Neuron (in vitro differentiated cells): ENCODE results near the gene FSTL5.
"Not testable (repeated sequence)": the region's sequence is repeated elsewhere in the genome, so short reads cannot be mapped to it uniquely, and the experiment has no call there.

Source experiments
- H2AFZ ChIP-seq: one replicate; pipeline ENCODE4 v1.6.1; 2013; ENCODE audit warnings: low read depth, mild to moderate bottlenecking, inconsistent platforms, low read length, moderate library complexity
- H3K27me3 ChIP-seq: one replicate; pipeline ENCODE4 v1.6.1; 2013; ENCODE audit warnings: low read length; ENCODE audit not compliant: insufficient read depth
- H3K36me3 ChIP-seq: one replicate; pipeline ENCODE4 v1.6.1; 2013; ENCODE audit warnings: low read length; ENCODE audit not compliant: insufficient read depth
- H3K4me1 ChIP-seq: one replicate; pipeline ENCODE4 v1.6.1; 2013; ENCODE audit warnings: low read length; ENCODE audit not compliant: insufficient read depth
- H3K4me3 ChIP-seq: 2 replicates; pipeline ENCODE4 v1.5.1; 2013; ENCODE audit warnings: mild to moderate bottlenecking, low read length, moderate library complexity
- H3K9me3 ChIP-seq: one replicate; pipeline ENCODE4 v1.6.1; 2013; ENCODE audit warnings: low read length

FSTL5 gene

GRCh38 chr4:162163892-162164759 is at the start of gene FSTL5:
FSTL5 (minus strand) TSS chr4:162164000; CDS start chr4:162111396, 52,604 bp downstream.
- no peaks in the 10 kb centered on the region for H3K9me3 ChIP-seq
- H3K36me3 ChIP-seq, result no peaks in the 10 kb centered on the region
- H3K4me1 ChIP-seq, result peaks cover 19% of the 10 kb centered on the region
- no peaks in the 10 kb centered on the region for H3K27me3 ChIP-seq
- peak within 1 kb of the TSS; percentile 59 for H2AFZ ChIP-seq
- peak within 1 kb of the TSS; percentile 70 for H3K4me3 ChIP-seq

GRCh38 chr4:162209706-162210105 is 45.9 kb upstream of the FSTL5 start:
- H2AFZ ChIP-seq, result no peak overlapping the region
- H3K4me1 ChIP-seq, result no peaks in the 10 kb centered on the region
- no peaks in the 10 kb centered on the region for H3K9me3 ChIP-seq
- H3K27me3 ChIP-seq, result no peaks in the 10 kb centered on the region
- no peak overlapping the region for H3K4me3 ChIP-seq
- no peaks in the 10 kb centered on the region for H3K36me3 ChIP-seq

GRCh38 chr4:162203478-162203877 is 39.7 kb upstream of the FSTL5 start:
- H3K4me1 ChIP-seq, H3K9me3 ChIP-seq, H3K4me3 ChIP-seq, H3K36me3 ChIP-seq, H2AFZ ChIP-seq, H3K27me3 ChIP-seq: not testable (repeated sequence)

GRCh38 chr4:162201673-162202072 is 37.9 kb upstream of the FSTL5 start:
- no peaks in the 10 kb centered on the region for H3K9me3 ChIP-seq
- peaks cover 9% of the 10 kb centered on the region for H3K4me1 ChIP-seq
- H2AFZ ChIP-seq, result no peak overlapping the region
- no peak overlapping the region for H3K4me3 ChIP-seq
- H3K27me3 ChIP-seq, result no peaks in the 10 kb centered on the region
- no peaks in the 10 kb centered on the region for H3K36me3 ChIP-seq

GRCh38 chr4:162170509-162170908 is 6.7 kb upstream of the FSTL5 start:
- Histone ChIP-seq H3K27me3 (no peaks in the 10 kb centered on the region), H3K9me3 (no peaks in the 10 kb centered on the region), H3K4me1 (peaks cover 3% of the 10 kb centered on the region), H2AFZ (no peak overlapping the region), H3K36me3 (no peaks in the 10 kb centered on the region), H3K4me3 (no peak overlapping the region)

- Histone ChIP-seq H3K4me1 (peaks cover 19% of the 10 kb centered on the region), H3K4me3 (peak overlapping the region; percentile 70), H3K27me3 (no peaks in the 10 kb centered on the region), H2AFZ (peak overlapping the region; percentile 59), H3K9me3 (no peaks in the 10 kb centered on the region), H3K36me3 (no peaks in the 10 kb centered on the region)
These were observed 1.2 kb upstream of the FSTL5 start for GRCh38 chr4:162164906-162165510.

GRCh38 chr4:162162672-162163071 is 1.1 kb downstream of the FSTL5 start:
- Histone ChIP-seq H2AFZ (no peak overlapping the region), H3K9me3 (no peaks in the 10 kb centered on the region), H3K4me1 (peaks cover 19% of the 10 kb centered on the region), H3K27me3 (no peaks in the 10 kb centered on the region), H3K36me3 (no peaks in the 10 kb centered on the region), H3K4me3 (peak overlapping the region; percentile 26)

GRCh38 chr4:162157241-162157640 is 6.6 kb downstream of the FSTL5 start:
- Histone ChIP-seq H3K9me3 (no peaks in the 10 kb centered on the region), H3K36me3 (no peaks in the 10 kb centered on the region), H3K4me3 (no peak overlapping the region), H3K4me1 (peaks cover 6% of the 10 kb centered on the region), H3K27me3 (no peaks in the 10 kb centered on the region), H2AFZ (no peak overlapping the region)

- H3K4me3 ChIP-seq, result no peak overlapping the region
- no peaks in the 10 kb centered on the region for H3K4me1 ChIP-seq
- H2AFZ ChIP-seq, result no peak overlapping the region
- no peaks in the 10 kb centered on the region for H3K9me3 ChIP-seq
- H3K36me3 ChIP-seq, result no peaks in the 10 kb centered on the region
- H3K27me3 ChIP-seq, result no peaks in the 10 kb centered on the region
These were observed 8.8 kb downstream of the FSTL5 start for GRCh38 chr4:162154862-162155540.

- Histone ChIP-seq H3K27me3 (no peaks in the 10 kb centered on the region), H3K9me3 (no peaks in the 10 kb centered on the region), H3K4me1 (no peaks in the 10 kb centered on the region), H3K36me3 (no peaks in the 10 kb centered on the region), H2AFZ (no peak overlapping the region), H3K4me3 (no peak overlapping the region)
These were observed 11.9 kb downstream of the FSTL5 start for GRCh38 chr4:162151850-162152249.

- Histone ChIP-seq H3K9me3 (no peaks in the 10 kb centered on the region), H2AFZ (no peak overlapping the region), H3K4me3 (no peak overlapping the region), H3K36me3 (no peaks in the 10 kb centered on the region), H3K4me1 (no peaks in the 10 kb centered on the region), H3K27me3 (no peaks in the 10 kb centered on the region)
These were observed 12.4 kb downstream of the FSTL5 start for GRCh38 chr4:162151386-162151785.

- Histone ChIP-seq H3K4me3 (no peak overlapping the region), H3K9me3 (no peaks in the 10 kb centered on the region), H2AFZ (no peak overlapping the region), H3K36me3 (no peaks in the 10 kb centered on the region), H3K27me3 (no peaks in the 10 kb centered on the region), H3K4me1 (no peaks in the 10 kb centered on the region)
These were observed 14.2 kb downstream of the FSTL5 start for GRCh38 chr4:162149644-162150043.

GRCh38 chr4:162140051-162140683 is 23.6 kb downstream of the FSTL5 start:
- no peaks in the 10 kb centered on the region for H3K36me3 ChIP-seq
- H3K4me3 ChIP-seq, result no peak overlapping the region
- H2AFZ ChIP-seq, result no peak overlapping the region
- H3K4me1 ChIP-seq, result no peaks in the 10 kb centered on the region
- H3K9me3 ChIP-seq, result no peaks in the 10 kb centered on the region
- H3K27me3 ChIP-seq, result no peaks in the 10 kb centered on the region
